K562 (cell line): ENCODE results near the gene HMX2. TPM values are rescaled to one million over a fixed set of nuclear protein-coding genes. Genes with fewer than 3 reads are reported as not detected.

ENCODE experiments used
- CHD2 ChIP-seq: IDR thresholded peaks from 2 replicates; pipeline ENCODE4 v1.6.1; 2011; ENCODE audit warnings: low read depth, low read length
- DPF2 ChIP-seq: fragments of 450-650 bp; IDR thresholded peaks from 2 replicates; pipeline ENCODE4 v1.6.1; 2016
- E2F3 ChIP-seq: fragments of 250-450 bp; sonication (Bioruptor Pico); IDR thresholded peaks from 2 replicates; pipeline ENCODE4 v1.4.0; 2020; ENCODE audit warnings: mild to moderate bottlenecking
- EGR1 ChIP-seq: fragments of 450-650 bp; conservative IDR thresholded peaks from 2 replicates; pipeline ENCODE4 v1.6.1; 2017; ENCODE audit warnings: mild to moderate bottlenecking
- ETV1 ChIP-seq: fragments of 450-650 bp; conservative IDR thresholded peaks from 2 replicates; pipeline ENCODE4 v1.6.1; 2016; ENCODE audit warnings: missing genetic modification characterization, control low read depth, low read depth, missing compliant biosample characterization
- FIP1L1 ChIP-seq: fragments of 200-400 bp; formaldehyde crosslinking; IDR thresholded peaks from 2 replicates; pipeline ENCODE4 v1.6.1; 2018; ENCODE audit warnings: mild to moderate bottlenecking, low read depth, low read length; ENCODE audit not compliant: poor library complexity, severe bottlenecking
- FOXJ2 ChIP-seq: fragments of 200-800 bp; sonication (Bioruptor generic); IDR thresholded peaks from 2 replicates; pipeline ENCODE4 v1.6.1; 2016; ENCODE audit warnings: missing genetic modification characterization, missing compliant biosample characterization
- GATAD2B ChIP-seq: fragments of 450-650 bp; IDR thresholded peaks from 2 replicates; pipeline ENCODE4 v1.6.1; 2017; ENCODE audit warnings: mild to moderate bottlenecking, borderline replicate concordance
- HMGN3 ChIP-seq: IDR thresholded peaks from 2 replicates; pipeline ENCODE4 v1.6.1; 2011; ENCODE audit warnings: borderline replicate concordance, low read depth, mild to moderate bottlenecking, mixed read lengths, low read length; ENCODE audit not compliant: insufficient read length; ENCODE audit errors: extremely low read depth
- JUN ChIP-seq, 2 experiments: sonication (generic) in 1 of 2; formaldehyde crosslinking in 1 of 2; IDR thresholded peaks; 2 replicates each; pipeline versions ENCODE4 v1.6.1 to v1.8.0; 2012 to 2022; ENCODE audit warnings: borderline replicate concordance in 2 of 2, mild to moderate bottlenecking in 2 of 2, improper control_type of control experiment in 1 of 2, low read depth in 1 of 2, low read length in 1 of 2, missing genetic modification reagents in 1 of 2
- LEF1 ChIP-seq: fragments of 450-650 bp; IDR thresholded peaks from 2 replicates; pipeline ENCODE4 v1.6.1; 2016; ENCODE audit warnings: mild to moderate bottlenecking
- MECOM ChIP-seq: fragments of 250-450 bp; sonication (Bioruptor Pico); IDR thresholded peaks from 2 replicates; pipeline ENCODE4 v1.8.0; 2022; ENCODE audit warnings: inconsistent platforms
- NCOR1 ChIP-seq: fragments of 450-650 bp; IDR thresholded peaks from 2 replicates; pipeline ENCODE4 v1.6.1; 2016; ENCODE audit warnings: mild to moderate bottlenecking, moderate library complexity
- PTTG1 ChIP-seq: fragments of 450-650 bp; IDR thresholded peaks from 2 replicates; pipeline ENCODE4 v1.6.1; 2016; ENCODE audit warnings: low read depth, mild to moderate bottlenecking, missing genetic modification characterization, missing compliant biosample characterization
- RBFOX2 ChIP-seq: fragments of 200-400 bp; formaldehyde crosslinking; IDR thresholded peaks from 2 replicates; pipeline ENCODE4 v1.6.1; 2017; ENCODE audit warnings: low read depth, mild to moderate bottlenecking, low read length, moderate library complexity
- RBM22 ChIP-seq: fragments of 200-400 bp; formaldehyde crosslinking; IDR thresholded peaks from 2 replicates; pipeline ENCODE4 v1.6.1; 2018; ENCODE audit warnings: low read length, low read depth; ENCODE audit not compliant: poor library complexity, severe bottlenecking
- RCOR1 ChIP-seq, 2 experiments: IDR thresholded peaks; 2 replicates each; pipeline ENCODE4 v1.6.1; 2012; ENCODE audit warnings: low read depth in 2 of 2, low read length in 2 of 2, borderline replicate concordance in 1 of 2, improper control_type of control experiment in 1 of 2
- RUNX1 ChIP-seq: sonication (generic); IDR thresholded peaks from 2 replicates; pipeline ENCODE4 v1.6.1; 2016; ENCODE audit warnings: antibody characterized with exemption, low read depth
- SIN3B ChIP-seq: fragments of 450-650 bp; IDR thresholded peaks from 2 replicates; pipeline ENCODE4 v1.6.1; 2017; ENCODE audit warnings: low read depth, mild to moderate bottlenecking, moderate library complexity
- SMARCE1 ChIP-seq: fragments of 450-650 bp; IDR thresholded peaks from 2 replicates; pipeline ENCODE4 v1.7.1; 2016; ENCODE audit warnings: mild to moderate bottlenecking
- TCF7 ChIP-seq: sonication (generic); IDR thresholded peaks from 2 replicates; pipeline ENCODE4 v1.6.1; 2016; ENCODE audit warnings: antibody characterized with exemption, borderline replicate concordance
- THRAP3 ChIP-seq: fragments of 450-650 bp; IDR thresholded peaks from 2 replicates; pipeline ENCODE4 v1.6.1; 2016; ENCODE audit warnings: mild to moderate bottlenecking, inconsistent platforms, borderline replicate concordance
- ZNF165 ChIP-seq: fragments of 250-450 bp; sonication (Bioruptor Pico); IDR thresholded peaks from 2 replicates; pipeline ENCODE4 v1.4.0; 2020; ENCODE audit warnings: borderline replicate concordance
- polyA plus RNA-seq, 8 experiments: library from polyadenylated mRNA; depleted of rRNA in 4 of 8; stranded (reverse) in 5 of 8; unstranded in 3 of 8; fragments of >200 nt; fragmentation: Nextera tagmentation in 2 of 8; fragmentation: Illumina TruSeq in 1 of 8; extraction: Ambion mirVana in 2 of 8; extraction: Trizol in 1 of 8; gene quantifications; 2 replicates each; pipeline versions ENCODE4 v1.2.1 to v1.2.3, GENCODE V29; 2011 to 2014; ENCODE audit warnings: inconsistent platforms in 1 of 8, missing spikeins in 1 of 8
- total RNA-seq, 7 experiments: library from RNA; depleted of rRNA in 6 of 7; stranded (reverse); fragments of >200 nt in 6 of 7; fragmentation: Illumina TruSeq in 2 of 7; extraction: Trizol in 2 of 7; gene quantifications; 2 replicates each; pipeline versions ENCODE4 v1.2.1 to v1.2.3, GENCODE V29; 2011 to 2021; ENCODE audit warnings: low replicate concordance in 1 of 7
- TF ChIP-seq, protein P1 (sequence below), 3 experiments: fragments of 200-800 bp in 1 of 3; fragments of 250-450 bp in 1 of 3; fragments of 450-650 bp in 1 of 3; sonication (Bioruptor Pico) in 1 of 3; sonication (Bioruptor generic) in 1 of 3; formaldehyde crosslinking in 1 of 3; IDR thresholded peaks; 2 replicates each; pipeline versions ENCODE4 v1.6.1 to v1.8.0; 2016 to 2022; ENCODE audit warnings: mild to moderate bottlenecking in 2 of 3, missing genetic modification characterization in 2 of 3, missing compliant biosample characterization in 1 of 3, moderate library complexity in 1 of 3
- TF ChIP-seq, protein P2 (sequence below), 2 experiments: fragments of 250-450 bp in 1 of 2; fragments of 450-650 bp in 1 of 2; sonication (Bioruptor Pico) in 1 of 2; IDR thresholded peaks; 2 replicates each; pipeline versions ENCODE4 v1.6.1 to v1.8.0; 2016 to 2021; ENCODE audit warnings: mild to moderate bottlenecking in 2 of 2, moderate library complexity in 2 of 2, missing compliant biosample characterization in 1 of 2, missing genetic modification characterization in 1 of 2

HMX2 gene
- total and polyA plus RNA-seq, 9 of the 15 experiments (the other 6 are each of a cell fraction or from before 2014, with no cell fraction given) = 0.07 to 0.58 (median 0.09) TPM; not detected in 2

DNA sequence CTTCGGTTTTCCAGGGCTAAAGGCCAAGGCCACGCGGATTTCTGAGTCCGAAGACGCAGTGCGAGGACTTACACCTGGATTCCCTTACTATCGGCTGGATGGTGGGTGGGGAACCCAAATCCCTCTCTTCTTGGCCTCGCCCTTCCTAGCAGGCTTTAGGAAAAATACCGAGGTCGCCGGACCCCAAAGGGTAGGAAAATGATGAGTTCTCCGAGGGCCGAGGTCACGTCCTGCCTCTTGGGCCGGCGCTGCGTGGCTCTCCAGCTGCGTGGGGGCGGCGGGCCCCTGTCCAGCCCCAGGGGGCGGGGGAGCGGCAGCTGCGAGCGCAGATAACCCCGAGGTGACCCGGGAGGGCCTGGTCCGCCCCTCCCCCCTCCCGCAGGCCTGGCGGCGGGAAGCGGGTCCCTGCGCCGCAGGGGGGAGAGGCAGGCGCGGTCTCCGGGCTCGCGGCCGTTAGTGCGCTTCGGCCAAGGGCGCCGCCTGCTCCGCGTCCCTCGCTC, 13.0 kb upstream of the HMX2 start (continued):
- TF ChIP-seq RBFOX2 (peak; percentile 81), HMGN3 (peak; percentile 99), NCOR1 (peak; percentile 97), CHD2 (peak; percentile 70; the same call in 1 of the 2 replicates), FIP1L1 (peak; percentile 91), E2F3 (peak; percentile 94), TCF7 (no peak), RBM22 (peak; percentile 81), EGR1 (peak; percentile 93), PTTG1 (tag) (no peak), LEF1 (peak; percentile 90), SMARCE1 (peak; percentile 59; the same call in 1 of the 2 replicates), FOXJ2 (tag) (no peak; the same call in 1 of the 2 replicates), ETV1 (0 out of 2 replicates have a peak, but pooled peaks have one; percentile 17), RCOR1 (IDR thresholded peaks at IDR 0.05; ENCODE audit: borderline replicate concordance in 1 of 2, low read depth in 2 of 2, low read length in 2 of 2) (peak; percentile 82 to 84; a peak in 3 of 4 replicates), JUN (IDR thresholded peaks at IDR 0.05; ENCODE audit: borderline replicate concordance, low read depth, low read length) (0 out of 2 replicates have a peak, but pooled peaks have one; percentile 10), JUN (CRISPR knock-in tag; IDR thresholded peaks at IDR 0.05; ENCODE audit: borderline replicate concordance) (no peak), THRAP3 (no peak), GATAD2B (peak; percentile 58; the same call in 1 of the 2 replicates), RUNX1 (0 out of 2 replicates have a peak, but pooled peaks have one; percentile 65), MECOM (0 out of 2 replicates have a peak, but pooled peaks have one; percentile 67), DPF2 (peak; percentile 81), ZNF165 (CRISPR knock-in tag) (no peak), SIN3B (0 out of 2 replicates have a peak, but pooled peaks have one; percentile 42)
- TF ChIP-seq, protein P1, sequence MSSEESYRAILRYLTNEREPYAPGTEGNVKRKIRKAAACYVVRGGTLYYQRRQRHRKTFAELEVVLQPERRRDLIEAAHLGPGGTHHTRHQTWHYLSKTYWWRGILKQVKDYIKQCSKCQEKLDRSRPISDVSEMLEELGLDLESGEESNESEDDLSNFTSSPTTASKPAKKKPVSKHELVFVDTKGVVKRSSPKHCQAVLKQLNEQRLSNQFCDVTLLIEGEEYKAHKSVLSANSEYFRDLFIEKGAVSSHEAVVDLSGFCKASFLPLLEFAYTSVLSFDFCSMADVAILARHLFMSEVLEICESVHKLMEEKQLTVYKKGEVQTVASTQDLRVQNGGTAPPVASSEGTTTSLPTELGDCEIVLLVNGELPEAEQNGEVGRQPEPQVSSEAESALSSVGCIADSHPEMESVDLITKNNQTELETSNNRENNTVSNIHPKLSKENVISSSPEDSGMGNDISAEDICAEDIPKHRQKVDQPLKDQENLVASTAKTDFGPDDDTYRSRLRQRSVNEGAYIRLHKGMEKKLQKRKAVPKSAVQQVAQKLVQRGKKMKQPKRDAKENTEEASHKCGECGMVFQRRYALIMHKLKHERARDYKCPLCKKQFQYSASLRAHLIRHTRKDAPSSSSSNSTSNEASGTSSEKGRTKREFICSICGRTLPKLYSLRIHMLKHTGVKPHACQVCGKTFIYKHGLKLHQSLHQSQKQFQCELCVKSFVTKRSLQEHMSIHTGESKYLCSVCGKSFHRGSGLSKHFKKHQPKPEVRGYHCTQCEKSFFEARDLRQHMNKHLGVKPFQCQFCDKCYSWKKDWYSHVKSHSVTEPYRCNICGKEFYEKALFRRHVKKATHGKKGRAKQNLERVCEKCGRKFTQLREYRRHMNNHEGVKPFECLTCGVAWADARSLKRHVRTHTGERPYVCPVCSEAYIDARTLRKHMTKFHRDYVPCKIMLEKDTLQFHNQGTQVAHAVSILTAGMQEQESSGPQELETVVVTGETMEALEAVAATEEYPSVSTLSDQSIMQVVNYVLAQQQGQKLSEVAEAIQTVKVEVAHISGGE (CRISPR knock-in tag; IDR thresholded peaks at IDR 0.05) = peak in 1 of 3 experiments; percentile 60; a peak in 2 of 6 replicates
- TF ChIP-seq, protein P2, sequence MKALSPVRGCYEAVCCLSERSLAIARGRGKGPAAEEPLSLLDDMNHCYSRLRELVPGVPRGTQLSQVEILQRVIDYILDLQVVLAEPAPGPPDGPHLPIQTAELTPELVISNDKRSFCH (CRISPR knock-in tag; IDR thresholded peaks at IDR 0.05) = no peak
- TF ChIP-seq, protein P2 (tag; IDR thresholded peaks at IDR 0.05) = peak; percentile 89; the same call in 1 of the 2 replicates
